GM12865 (cell line): ENCODE results near the gene RASGRF2.

Source experiments
- DNase-seq: peaks from one replicate; pipeline ENCODE4 v3.0.0; 2010; ENCODE audit warnings: low read depth
- H3K4me3 ChIP-seq: 2 replicates; pipeline ENCODE4 v1.5.1; 2011; ENCODE audit warnings: mild to moderate bottlenecking, low read depth, low read length, control low read depth
- TF ChIP-seq, protein P1 (sequence below): IDR thresholded peaks from 2 replicates; pipeline ENCODE4 v1.5.1; 2011; ENCODE audit warnings: low read length, control low read depth, low read depth, inconsistent platforms; ENCODE audit not compliant: insufficient read depth; ENCODE audit errors: missing control alignments

Gene RASGRF2

GRCh38 chr5:81067406-81067805, 107.2 kb downstream of the RASGRF2 start:
- DNase-seq = no peak
- TF ChIP-seq, protein P1, sequence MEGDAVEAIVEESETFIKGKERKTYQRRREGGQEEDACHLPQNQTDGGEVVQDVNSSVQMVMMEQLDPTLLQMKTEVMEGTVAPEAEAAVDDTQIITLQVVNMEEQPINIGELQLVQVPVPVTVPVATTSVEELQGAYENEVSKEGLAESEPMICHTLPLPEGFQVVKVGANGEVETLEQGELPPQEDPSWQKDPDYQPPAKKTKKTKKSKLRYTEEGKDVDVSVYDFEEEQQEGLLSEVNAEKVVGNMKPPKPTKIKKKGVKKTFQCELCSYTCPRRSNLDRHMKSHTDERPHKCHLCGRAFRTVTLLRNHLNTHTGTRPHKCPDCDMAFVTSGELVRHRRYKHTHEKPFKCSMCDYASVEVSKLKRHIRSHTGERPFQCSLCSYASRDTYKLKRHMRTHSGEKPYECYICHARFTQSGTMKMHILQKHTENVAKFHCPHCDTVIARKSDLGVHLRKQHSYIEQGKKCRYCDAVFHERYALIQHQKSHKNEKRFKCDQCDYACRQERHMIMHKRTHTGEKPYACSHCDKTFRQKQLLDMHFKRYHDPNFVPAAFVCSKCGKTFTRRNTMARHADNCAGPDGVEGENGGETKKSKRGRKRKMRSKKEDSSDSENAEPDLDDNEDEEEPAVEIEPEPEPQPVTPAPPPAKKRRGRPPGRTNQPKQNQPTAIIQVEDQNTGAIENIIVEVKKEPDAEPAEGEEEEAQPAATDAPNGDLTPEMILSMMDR = no peak

GRCh38 chr5:81068063-81068462, 107.9 kb downstream of the RASGRF2 start:
- DNase-seq = no peak
- TF ChIP-seq, protein P1 = no peak
- no peak overlapping the region for H3K4me3 ChIP-seq

More at GRCh38 chr5:81067406-81067805, 107.2 kb downstream of the RASGRF2 start:
- H3K4me3 ChIP-seq = no peak overlapping the region

GRCh38 chr5:81068635-81069034, 108.5 kb downstream of the RASGRF2 start:
- TF ChIP-seq, protein P1 = no peak
- no peak for DNase-seq
- no peak overlapping the region for H3K4me3 ChIP-seq

GRCh38 chr5:81069990-81070389, 109.8 kb downstream of the RASGRF2 start:
- no peak for DNase-seq
- H3K4me3 ChIP-seq = no peak overlapping the region
- TF ChIP-seq, protein P1 = no peak

DNA sequence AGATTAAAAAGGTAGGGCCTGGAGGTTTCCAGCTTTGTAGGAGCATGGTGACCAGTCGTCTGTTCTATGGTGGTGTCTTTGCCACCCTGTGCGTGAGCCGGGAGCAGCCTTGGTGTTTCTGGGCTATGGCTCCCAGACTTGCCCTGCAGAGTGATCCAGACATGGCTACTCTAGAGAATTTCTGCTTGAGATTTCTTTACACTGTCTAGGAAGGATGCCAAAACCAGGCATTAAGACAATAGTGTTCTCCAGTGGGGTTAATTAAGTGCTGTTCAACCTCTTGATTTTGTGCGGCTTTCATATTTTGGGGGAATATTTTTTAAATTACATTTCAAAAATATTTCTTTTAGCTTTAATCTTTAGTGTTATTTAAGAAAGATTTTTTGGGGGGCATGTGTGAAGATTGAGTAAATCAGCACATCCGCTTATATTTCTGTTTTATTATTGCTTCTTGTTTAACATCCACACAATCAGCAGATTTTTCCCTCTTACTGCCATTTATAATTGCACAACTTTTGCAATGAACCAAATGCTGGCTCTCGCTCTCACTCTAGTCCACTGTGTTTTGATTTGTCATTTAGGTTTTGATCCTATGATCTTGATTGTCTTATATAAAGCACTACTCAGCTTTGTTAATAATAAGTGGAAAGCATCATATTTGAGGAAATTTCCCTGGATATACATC, 110.5 kb downstream of the RASGRF2 start:
- TF ChIP-seq, protein P1 = no peak
- no peak overlapping the region for H3K4me3 ChIP-seq
- no peak for DNase-seq

- no peak overlapping the region for H3K4me3 ChIP-seq
- TF ChIP-seq, protein P1 = no peak
- DNase-seq = no peak
These were observed 114.9 kb downstream of the RASGRF2 start for GRCh38 chr5:81075041-81075440.

GRCh38 chr5:81077105-81077504, 116.9 kb downstream of the RASGRF2 start:
- TF ChIP-seq, protein P1 = no peak
- H3K4me3 ChIP-seq = no peak overlapping the region
- DNase-seq = no peak
